ENCODE measurements around the gene GET3. TPM values are rescaled to one million over a fixed set of nuclear protein-coding genes. Genes with fewer than 3 reads are reported as not detected.

GET3 gene
- total RNA-seq, 2 experiments from 2014 or later: 67.2 to 68.3 TPM

DNA sequence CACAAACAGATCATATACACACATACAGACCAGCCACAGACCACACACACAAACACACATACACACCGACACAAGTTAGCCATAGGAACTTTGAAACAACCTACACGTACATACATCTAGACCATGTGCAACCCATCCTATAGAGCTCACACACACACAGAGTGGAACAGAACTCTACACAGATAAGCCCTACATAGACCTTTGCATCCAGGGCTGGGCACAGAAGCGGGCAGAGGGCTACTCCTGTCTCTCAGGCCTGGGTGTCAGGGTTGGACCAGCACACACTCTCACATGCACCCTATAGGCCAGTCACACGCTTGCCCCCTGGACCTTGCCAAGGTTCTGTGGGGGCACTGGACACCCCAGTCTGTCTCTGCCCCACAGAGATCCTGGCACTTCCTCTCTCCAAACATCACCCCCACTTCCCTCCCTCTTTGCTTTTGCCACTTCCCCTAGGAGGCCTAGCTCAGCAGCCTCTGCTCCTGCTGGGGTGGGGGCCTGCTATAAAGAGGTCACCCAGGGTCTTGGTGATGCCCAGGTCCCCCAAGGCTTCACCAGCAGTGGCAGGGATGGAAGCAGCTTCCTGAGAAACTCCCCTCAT lies 48.2 kb downstream of the GET3 start:
- Mint-ChIP-seq H3K4me1 (peaks cover 40% of the 10 kb centered on the region), H3K36me3 (ENCODE audit: low read depth) (no peaks in the 10 kb centered on the region), H3K4me3 (no peak overlapping the region), H3K9me3 (no peaks in the 10 kb centered on the region), H3K27me3 (no peaks in the 10 kb centered on the region), H3K27ac (no peak overlapping the region)
- CTCF ChIA-PET: interaction anchor here (0.8 kb wide), 1 partner anchor 62 kb away, joined by 3 read pairs; no protein-coding TSS in a partner anchor
- POLR2A ChIA-PET: no interaction called here
- DNase-seq: no peak

DNA sequence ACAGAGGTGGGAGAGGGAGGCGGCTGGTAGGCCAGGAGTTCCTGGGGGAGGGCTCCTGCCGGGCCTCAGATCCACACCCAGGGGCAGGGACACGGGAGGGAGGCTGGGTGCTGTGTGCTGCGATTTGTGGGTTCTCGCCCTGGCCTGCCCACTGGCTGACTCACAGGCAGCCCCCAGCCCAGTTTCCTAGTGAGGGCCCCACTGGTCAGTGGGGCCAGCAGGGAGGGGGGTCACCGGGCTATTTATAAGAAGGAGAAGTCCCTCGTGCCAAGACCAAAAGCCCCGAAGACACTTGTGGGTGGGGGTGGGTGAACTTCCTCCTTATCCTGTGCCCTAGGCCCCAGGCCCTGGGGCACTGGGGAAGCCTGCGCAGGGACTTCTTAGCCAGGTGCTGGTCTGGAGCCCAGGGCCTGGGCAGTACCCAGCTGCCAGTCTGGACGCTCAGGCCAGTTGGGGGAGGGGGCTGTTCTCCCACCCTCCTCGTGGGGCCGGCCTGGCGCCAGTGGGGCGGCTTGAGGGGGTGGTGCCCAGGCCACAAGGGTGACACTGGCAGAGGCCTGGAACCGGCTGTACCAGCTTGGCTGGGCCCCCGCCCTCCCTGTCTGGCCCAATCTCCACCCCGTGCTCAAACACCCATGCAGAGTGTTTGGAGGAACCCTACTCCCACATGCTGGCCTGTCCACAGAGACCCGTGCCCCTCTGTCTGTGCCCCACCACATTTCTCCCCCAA lies 49.0 kb downstream of the GET3 start:
- ChIA-PET POLR2A (no interaction called here), CTCF (interaction anchor here (0.8 to 2.4 kb wide), 4 partner anchors 9 to 62 kb away, joined by 3 to 6 read pairs (median 5); no protein-coding TSS in a partner anchor)
- no peak overlapping the region for H3K27ac Mint-ChIP-seq
- H3K27me3 Mint-ChIP-seq: no peaks in the 10 kb centered on the region
- no peak for DNase-seq
- H3K4me3 Mint-ChIP-seq: no peak overlapping the region
- H3K4me1 Mint-ChIP-seq: peaks cover 46% of the 10 kb centered on the region
- no peaks in the 10 kb centered on the region for H3K36me3 Mint-ChIP-seq (ENCODE audit: low read depth)
- H3K9me3 Mint-ChIP-seq: no peaks in the 10 kb centered on the region

DNA sequence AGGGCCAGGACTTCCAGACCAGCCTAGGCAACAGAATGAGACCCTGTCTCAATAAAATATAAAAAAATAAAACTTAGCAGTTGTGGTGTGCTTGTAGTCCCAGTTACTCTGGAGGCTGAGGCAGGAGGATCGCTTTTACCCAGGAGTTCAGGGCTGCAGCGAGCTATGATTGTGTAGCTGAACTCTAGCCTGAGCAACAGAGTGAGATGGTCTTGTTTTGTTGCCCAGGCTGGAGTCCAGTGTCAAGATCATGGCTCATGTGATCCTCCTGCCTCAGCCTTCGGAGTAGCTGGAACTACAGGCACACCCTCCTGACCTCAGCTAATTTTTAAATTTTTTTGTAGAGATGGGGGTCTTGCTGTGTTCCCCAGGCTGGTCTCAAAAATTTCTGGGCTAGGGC lies 49.7 kb downstream of the GET3 start:
- ChIA-PET POLR2A (no interaction called here), CTCF (interaction anchor here (0.6 to 2.4 kb wide), 5 partner anchors 9 to 52 kb away, joined by 3 to 6 read pairs (median 4); no protein-coding TSS in a partner anchor)
- H3K4me1 Mint-ChIP-seq: peaks cover 40% of the 10 kb centered on the region
- no peak for DNase-seq
- H3K9me3 Mint-ChIP-seq: no peaks in the 10 kb centered on the region
- peak overlapping the region; percentile 67 for H3K27ac Mint-ChIP-seq
- no peaks in the 10 kb centered on the region for H3K36me3 Mint-ChIP-seq (ENCODE audit: low read depth)
- no peak overlapping the region for H3K4me3 Mint-ChIP-seq
- no peaks in the 10 kb centered on the region for H3K27me3 Mint-ChIP-seq

DNA sequence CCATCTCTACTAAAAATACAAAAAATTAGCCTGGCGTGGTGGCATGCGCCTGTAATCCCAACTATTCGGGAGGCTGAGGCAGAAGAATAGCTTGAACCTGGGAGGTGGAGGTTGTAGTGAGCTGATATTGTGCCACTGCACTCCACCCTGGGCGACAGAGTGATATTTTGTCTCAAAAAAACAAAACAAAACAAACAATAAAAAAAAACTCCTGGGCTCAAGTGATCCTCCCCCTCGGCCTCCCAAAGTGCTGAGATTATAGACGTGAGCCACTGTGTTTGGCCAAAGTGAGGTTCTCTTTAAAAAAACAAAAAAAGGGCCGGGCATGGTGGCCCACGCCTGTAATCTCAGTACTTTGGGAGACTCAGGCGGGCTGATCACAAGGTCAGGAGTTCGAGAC lies 50.2 kb downstream of the GET3 start:
- Mint-ChIP-seq H3K36me3 (ENCODE audit: low read depth) (peaks cover 2% of the 10 kb centered on the region), H3K9me3 (no peaks in the 10 kb centered on the region), H3K4me3 (no peak overlapping the region), H3K27me3 (no peaks in the 10 kb centered on the region), H3K4me1 (peaks cover 35% of the 10 kb centered on the region), H3K27ac (peak overlapping the region; percentile 67)
- POLR2A ChIA-PET: no interaction called here
- CTCF ChIA-PET: interaction anchor here (0.6 to 2.6 kb wide), 6 partner anchors 9 to 51 kb away, joined by 3 to 22 read pairs (median 5); no protein-coding TSS in a partner anchor
- DNase-seq: no peak

DNA sequence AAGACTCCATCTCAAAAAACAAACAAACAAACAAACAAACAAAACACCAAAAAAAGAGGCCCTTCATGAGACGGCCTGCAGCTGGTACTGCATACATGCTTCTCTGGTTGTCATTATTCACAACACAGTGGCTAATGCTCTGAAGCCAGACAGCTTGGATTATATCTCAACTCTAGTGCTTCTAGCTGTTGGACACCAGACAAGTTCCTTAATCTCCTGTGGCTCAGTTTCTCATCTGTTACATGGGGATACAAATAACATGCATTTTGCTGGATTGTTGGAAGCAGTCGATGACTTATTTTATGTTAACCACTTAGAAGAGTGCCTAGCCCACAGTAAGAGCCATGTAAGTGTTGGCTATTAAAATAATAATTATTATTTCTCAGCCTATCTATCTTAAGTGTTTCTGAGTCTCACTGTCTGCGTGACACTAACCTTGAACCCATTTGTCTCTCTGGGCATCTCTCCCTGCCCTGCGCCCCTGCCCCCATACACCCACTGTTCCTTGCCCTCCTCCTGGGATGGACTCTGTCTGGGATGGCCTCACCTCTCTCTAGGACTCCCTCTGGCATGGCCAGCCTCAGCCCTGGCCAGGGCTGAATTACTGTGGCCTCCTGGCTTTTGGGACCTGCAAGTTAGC lies 50.9 kb downstream of the GET3 start:
- POLR2A ChIA-PET: no interaction called here
- CTCF ChIA-PET: interaction anchor here (1.2 to 2.6 kb wide), 3 partner anchors 8 to 15 kb away, joined by 3 to 22 read pairs (median 6); no protein-coding TSS in a partner anchor
- no peak for DNase-seq
- H3K4me1 Mint-ChIP-seq: peaks cover 34% of the 10 kb centered on the region
- peak overlapping the region; percentile 84 for H3K4me3 Mint-ChIP-seq
- H3K27ac Mint-ChIP-seq: peak overlapping the region; percentile 76
- H3K36me3 Mint-ChIP-seq (ENCODE audit: low read depth): peaks cover 7% of the 10 kb centered on the region
- H3K9me3 Mint-ChIP-seq: no peaks in the 10 kb centered on the region
- no peaks in the 10 kb centered on the region for H3K27me3 Mint-ChIP-seq

DNA sequence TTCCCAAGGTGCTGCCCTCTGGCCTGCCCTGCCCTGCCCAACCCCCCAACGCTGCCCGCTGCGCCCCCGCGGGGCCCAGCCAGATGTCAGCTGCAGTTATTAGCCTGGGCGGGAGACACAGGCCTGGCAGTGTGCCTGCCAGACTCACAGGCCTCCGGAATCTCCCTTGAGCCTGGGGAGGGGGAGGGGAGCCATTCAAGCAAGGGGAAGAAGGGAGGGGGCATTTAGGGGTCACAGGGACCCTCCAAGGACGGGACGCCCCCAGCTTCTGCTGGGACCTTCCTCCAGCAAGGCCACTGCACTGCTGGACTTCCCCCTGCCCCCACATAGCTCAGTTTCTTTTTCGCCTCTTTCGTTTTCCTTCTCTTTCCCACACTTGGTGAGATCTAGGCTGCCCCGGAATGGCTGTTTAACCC lies 51.4 kb downstream of the GET3 start:
- no peaks in the 10 kb centered on the region for H3K27me3 Mint-ChIP-seq
- no peak for DNase-seq
- no peaks in the 10 kb centered on the region for H3K9me3 Mint-ChIP-seq
- peaks cover 29% of the 10 kb centered on the region for H3K4me1 Mint-ChIP-seq
- peak overlapping the region; percentile 95 for H3K27ac Mint-ChIP-seq
- peaks cover 10% of the 10 kb centered on the region for H3K36me3 Mint-ChIP-seq (ENCODE audit: low read depth)
- CTCF ChIA-PET: interaction anchor here (0.8 to 2.6 kb wide), 4 partner anchors 8 to 1820 kb away, joined by 3 to 22 read pairs (median 4); no protein-coding TSS in a partner anchor
- H3K4me3 Mint-ChIP-seq: peak overlapping the region; percentile 84
- POLR2A ChIA-PET: interaction anchor here (0.6 to 1.0 kb wide), 2 partner anchors 11 to 107 kb away, joined by 3 to 7 read pairs; partner anchors contain the start of gene DHPS

DNA sequence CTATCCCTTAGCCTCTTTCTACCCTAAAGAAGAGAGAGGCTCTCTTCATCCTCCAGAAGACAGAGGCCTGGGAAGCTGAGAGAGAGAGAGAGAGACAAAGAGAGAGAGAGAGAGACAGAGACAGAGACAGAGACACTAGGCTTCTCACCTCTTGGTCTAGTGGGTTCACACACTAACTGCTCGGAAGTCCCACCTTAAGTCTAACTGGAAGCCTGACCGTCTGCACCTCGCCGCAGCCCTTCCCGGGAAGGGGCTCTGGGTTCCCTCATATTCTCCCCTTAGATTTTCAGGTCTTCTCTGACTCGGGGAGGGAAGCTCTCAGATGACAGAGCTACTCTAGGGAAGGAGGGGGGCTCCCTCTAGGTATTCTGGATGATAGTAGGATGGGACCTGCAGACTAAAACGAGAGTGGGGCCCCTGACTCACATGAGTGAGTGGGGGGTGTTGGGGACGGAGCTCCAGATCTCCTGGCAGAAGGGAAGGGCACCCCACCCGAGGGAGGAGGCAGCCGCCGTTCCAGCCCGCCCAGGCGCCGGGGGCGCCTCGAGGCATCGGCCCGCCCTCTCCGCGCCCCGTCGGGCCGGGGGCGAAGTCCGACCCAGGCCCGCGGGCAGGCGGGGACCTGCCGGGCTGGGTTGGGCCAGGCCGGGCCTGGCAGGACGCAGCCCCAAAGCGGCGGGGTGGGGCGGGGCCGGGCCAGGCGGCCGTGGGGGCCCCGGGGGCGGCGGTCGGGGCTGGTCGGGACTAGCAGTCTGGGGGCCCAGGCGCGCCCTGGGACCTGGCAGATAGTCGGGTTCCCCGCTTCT lies 52.0 kb downstream of the GET3 start:
- Mint-ChIP-seq H3K36me3 (ENCODE audit: low read depth) (peaks cover 12% of the 10 kb centered on the region), H3K4me1 (peaks cover 32% of the 10 kb centered on the region), H3K9me3 (no peaks in the 10 kb centered on the region), H3K27me3 (no peaks in the 10 kb centered on the region), H3K4me3 (peak overlapping the region; percentile 93), H3K27ac (peak overlapping the region; percentile 95)
- no peak for DNase-seq
- ChIA-PET CTCF (interaction anchor here (0.8 to 2.6 kb wide), 4 partner anchors 7 to 1821 kb away, joined by 3 to 22 read pairs (median 4); no protein-coding TSS in a partner anchor), POLR2A (interaction anchor here (0.6 to 1.0 kb wide), 2 partner anchors 12 to 107 kb away, joined by 3 to 7 read pairs; partner anchors contain the start of gene DHPS)

DNA sequence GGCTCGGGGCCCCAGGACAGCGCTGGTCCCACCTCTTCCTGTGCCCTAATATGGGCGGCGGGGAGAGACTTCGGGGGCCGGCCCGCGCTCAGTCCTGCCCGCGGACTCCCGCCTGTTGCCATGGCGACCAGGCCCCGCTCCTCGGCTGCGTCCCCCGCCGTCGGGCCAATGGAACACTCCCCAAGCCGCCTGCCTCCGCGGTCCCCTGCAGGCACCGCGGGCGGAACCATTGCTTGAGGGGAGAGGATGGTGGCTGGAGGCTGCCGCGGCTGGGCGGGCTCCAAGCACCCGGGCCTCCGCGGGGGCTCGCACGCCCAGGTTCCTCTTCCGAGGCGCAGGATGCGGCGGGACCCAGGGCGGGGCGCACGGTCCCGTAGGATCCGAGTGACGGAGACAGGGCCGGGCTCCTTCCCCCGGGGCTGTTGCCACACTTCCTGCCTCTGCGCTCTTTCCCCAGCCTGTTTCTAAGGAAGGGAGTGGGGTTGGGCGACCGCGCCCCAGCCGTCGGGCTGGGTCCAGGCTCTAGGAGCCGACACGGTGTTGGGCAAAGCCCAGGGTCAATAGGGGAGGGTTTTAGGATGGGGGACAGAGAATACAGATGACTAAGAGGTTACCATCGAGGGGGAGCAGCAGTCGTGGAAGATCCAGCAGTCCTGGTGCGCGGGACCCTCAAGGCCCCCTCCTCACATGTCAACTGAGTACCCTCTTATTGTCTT lies 52.8 kb downstream of the GET3 start:
- CTCF ChIA-PET: interaction anchor here (0.8 to 11.5 kb wide), 4 partner anchors 13 to 1822 kb away, joined by 3 to 211 read pairs (median 35); no protein-coding TSS in a partner anchor
- Mint-ChIP-seq H3K4me1 (peaks cover 39% of the 10 kb centered on the region), H3K27me3 (no peaks in the 10 kb centered on the region), H3K9me3 (no peaks in the 10 kb centered on the region), H3K36me3 (ENCODE audit: low read depth) (peaks cover 12% of the 10 kb centered on the region), H3K4me3 (peak overlapping the region; percentile 93), H3K27ac (peak overlapping the region; percentile 94)
- peak; percentile 94 for DNase-seq
- POLR2A ChIA-PET: interaction anchor here (1.0 kb wide), 1 partner anchor 12 kb away, joined by 3 read pairs; no protein-coding TSS in a partner anchor

DNA sequence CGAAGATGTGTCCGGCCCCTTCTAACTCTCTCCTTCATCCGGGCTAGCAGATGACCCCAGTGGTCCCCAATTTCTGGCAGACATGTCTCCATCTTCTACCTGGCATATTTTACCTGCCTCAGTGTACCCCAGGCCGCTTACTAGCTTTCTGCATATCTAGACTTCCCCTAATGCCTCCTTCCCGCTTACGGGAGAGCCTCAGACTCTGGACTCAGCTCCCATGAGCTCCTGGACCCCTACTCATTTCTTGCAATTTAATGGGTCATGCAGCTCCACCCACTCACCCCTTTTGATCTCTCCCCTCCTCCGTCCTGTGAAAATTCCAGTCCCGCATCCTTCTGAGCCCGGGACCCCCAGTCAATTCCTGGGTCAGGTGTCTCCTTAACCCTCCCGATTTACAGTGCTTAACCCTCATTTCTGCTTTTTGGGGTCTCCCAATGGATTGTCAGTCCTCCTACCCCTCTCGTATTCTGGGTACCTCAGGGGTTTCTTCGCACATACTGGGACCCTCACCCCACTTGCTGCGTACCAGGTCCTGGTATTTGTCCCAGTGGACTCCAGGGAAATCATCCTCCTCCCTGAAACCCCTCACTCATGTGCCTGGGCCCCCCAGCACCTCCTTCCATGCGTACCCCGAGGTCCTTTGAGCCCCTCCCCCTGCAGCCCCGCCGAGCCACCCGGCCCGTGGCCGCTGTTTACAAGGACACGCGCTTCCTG lies 53.5 kb downstream of the GET3 start:
- DNase-seq: no peak
- peak overlapping the region; percentile 94 for H3K27ac Mint-ChIP-seq
- no peaks in the 10 kb centered on the region for H3K9me3 Mint-ChIP-seq
- H3K4me1 Mint-ChIP-seq: peaks cover 42% of the 10 kb centered on the region
- H3K27me3 Mint-ChIP-seq: no peaks in the 10 kb centered on the region
- CTCF ChIA-PET: interaction anchor here (1.6 to 11.5 kb wide), 6 partner anchors 9 to 56 kb away, joined by 5 to 211 read pairs (median 31); partner anchors contain the start of gene HOOK2
- POLR2A ChIA-PET: interaction anchor here (0.6 to 3.3 kb wide), 6 partner anchors 8 to 180 kb away, joined by 3 to 50 read pairs (median 3); partner anchors contain the start of genes GCDH, ZNF490 and ZNF791
- peak overlapping the region; percentile 93 for H3K4me3 Mint-ChIP-seq
- peaks cover 12% of the 10 kb centered on the region for H3K36me3 Mint-ChIP-seq (ENCODE audit: low read depth)

DNA sequence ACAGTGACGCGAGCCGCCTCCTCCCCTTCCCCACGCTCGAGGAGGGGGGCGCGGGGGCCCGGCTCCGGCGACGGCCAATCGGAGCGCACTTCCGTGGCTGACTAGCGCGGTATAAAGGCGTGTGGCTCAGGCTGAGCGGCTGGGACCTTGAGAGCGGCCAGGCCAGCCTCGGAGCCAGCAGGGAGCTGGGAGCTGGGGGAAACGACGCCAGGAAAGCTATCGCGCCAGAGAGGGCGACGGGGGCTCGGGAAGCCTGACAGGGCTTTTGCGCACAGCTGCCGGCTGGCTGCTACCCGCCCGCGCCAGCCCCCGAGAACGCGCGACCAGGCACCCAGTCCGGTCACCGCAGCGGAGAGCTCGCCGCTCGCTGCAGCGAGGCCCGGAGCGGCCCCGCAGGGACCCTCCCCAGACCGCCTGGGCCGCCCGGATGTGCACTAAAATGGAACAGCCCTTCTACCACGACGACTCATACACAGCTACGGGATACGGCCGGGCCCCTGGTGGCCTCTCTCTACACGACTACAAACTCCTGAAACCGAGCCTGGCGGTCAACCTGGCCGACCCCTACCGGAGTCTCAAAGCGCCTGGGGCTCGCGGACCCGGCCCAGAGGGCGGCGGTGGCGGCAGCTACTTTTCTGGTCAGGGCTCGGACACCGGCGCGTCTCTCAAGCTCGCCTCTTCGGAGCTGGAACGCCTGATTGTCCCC lies 54.2 kb downstream of the GET3 start, which contains the start of gene JUNB:
Gene JUNB, plus strand, starts transcription at position 142 of the 706 bp plus-strand sequence. Its CDS starts 286 bp downstream, at position 428.
- DNase-seq: peak; percentile 96
- Mint-ChIP-seq H3K36me3 (ENCODE audit: low read depth) (peaks cover 12% of the 10 kb centered on the region), H3K4me1 (peaks cover 49% of the 10 kb centered on the region), H3K27me3 (no peaks in the 10 kb centered on the region), H3K27ac (peak within 1 kb of the TSS; percentile 98), H3K4me3 (peak within 1 kb of the TSS; percentile 93), H3K9me3 (no peaks in the 10 kb centered on the region)
- ChIA-PET CTCF (interaction anchor here (0.6 to 11.5 kb wide), 12 partner anchors 9 to 174 kb away, joined by 3 to 211 read pairs (median 5); partner anchors contain the start of gene HOOK2), POLR2A (interaction anchor here (0.6 to 3.3 kb wide), 10 partner anchors 9 to 947 kb away, joined by 3 to 50 read pairs (median 3); partner anchors contain the start of genes GCDH, ZNF490 and ZNF791)
